Gastroesophageal sphincter (tissue), 4 donors: Measurements from ENCODE around the gene TRMT2A. TPM values are rescaled to one million over a fixed set of nuclear protein-coding genes. Genes with fewer than 3 reads are reported as not detected.
A peak's percentile ranks its signal among the peaks of the same experiment; 100 is the strongest.

Source experiments
- ATAC-seq: fragments of 150-250 bp; one replicate; pipeline ENCODE4 v1.9.1; 2016; ENCODE audit warnings: mild to moderate bottlenecking, moderate library complexity
- H3K27ac ChIP-seq, 4 donors: fragments of 200-600 bp; sonication (generic) in 3 of 4; 1 replicate in 3 of 4; 2 replicates in 1 of 4; pipeline ENCODE4 v1.5.1; 2016 to 2019
- H3K27me3 ChIP-seq: fragments of 200-600 bp; sonication (generic); one replicate; pipeline ENCODE4 v1.5.1; 2019
- H3K36me3 ChIP-seq, 2 donors: fragments of 200-600 bp; sonication (generic); one replicate each; pipeline ENCODE4 v1.5.1; 2019; ENCODE audit warnings: control low read depth in 1 of 2
- H3K4me1 ChIP-seq, 3 donors: fragments of 200-600 bp; sonication (generic); 1 replicate in 2 of 3; 2 replicates in 1 of 3; pipeline ENCODE4 v1.5.1; 2016 to 2019; ENCODE audit warnings: control low read depth in 2 of 3
- H3K4me3 ChIP-seq, 2 donors: fragments of 200-600 bp; sonication (generic); one replicate each; pipeline ENCODE4 v1.5.1; 2019; ENCODE audit warnings: mild to moderate bottlenecking in 1 of 2, moderate library complexity in 1 of 2
- H3K9me3 ChIP-seq, 3 donors: fragments of 200-600 bp; sonication (generic); one replicate each; pipeline ENCODE4 v1.5.1; 2017 to 2019; ENCODE audit warnings: control low read depth in 2 of 3
- CTCF ChIP-seq, 4 experiments: fragments of 200-600 bp in 2 of 4; fragments of 450-650 bp in 2 of 4; sonication (generic) in 1 of 4; IDR thresholded peaks; one replicate each; pipeline ENCODE4 v1.5.1; 2017 to 2019; ENCODE audit warnings: antibody characterized with exemption in 4 of 4, mild to moderate bottlenecking in 2 of 4, moderate library complexity in 2 of 4
- EP300 ChIP-seq: sonication (generic); formaldehyde crosslinking; IDR thresholded peaks from one replicate; pipeline ENCODE4 v1.6.1; 2017; ENCODE audit warnings: antibody characterized with exemption, mild to moderate bottlenecking
- POLR2A ChIP-seq, 2 donors: fragments of 450-650 bp; IDR thresholded peaks; one replicate each; pipeline ENCODE4 v1.6.1; 2017; ENCODE audit warnings: antibody characterized with exemption in 2 of 2, mild to moderate bottlenecking in 2 of 2, moderate library complexity in 1 of 2
- POLR2AphosphoS5 ChIP-seq: sonication (generic); formaldehyde crosslinking; IDR thresholded peaks from one replicate; pipeline ENCODE4 v1.6.1; 2017; ENCODE audit warnings: antibody characterized with exemption
- WGBS, 2 donors: methylation state at CpG; one replicate each; pipeline ENCODE4 v1.1.5; 2018; ENCODE audit warnings: low coverage in 1 of 2; 5-methylcytosine and 5-hydroxymethylcytosine counted together
- total RNA-seq, 4 donors: library from RNA; depleted of rRNA; stranded (reverse); fragments of >200 nt; gene quantifications; one replicate each; pipeline ENCODE4 v1.1.0, GENCODE V29; 2016

The TRMT2A gene
- total RNA-seq, 4 donors from 2014 or later: 24.1 to 57.0 (median 36.3) TPM

DNA sequence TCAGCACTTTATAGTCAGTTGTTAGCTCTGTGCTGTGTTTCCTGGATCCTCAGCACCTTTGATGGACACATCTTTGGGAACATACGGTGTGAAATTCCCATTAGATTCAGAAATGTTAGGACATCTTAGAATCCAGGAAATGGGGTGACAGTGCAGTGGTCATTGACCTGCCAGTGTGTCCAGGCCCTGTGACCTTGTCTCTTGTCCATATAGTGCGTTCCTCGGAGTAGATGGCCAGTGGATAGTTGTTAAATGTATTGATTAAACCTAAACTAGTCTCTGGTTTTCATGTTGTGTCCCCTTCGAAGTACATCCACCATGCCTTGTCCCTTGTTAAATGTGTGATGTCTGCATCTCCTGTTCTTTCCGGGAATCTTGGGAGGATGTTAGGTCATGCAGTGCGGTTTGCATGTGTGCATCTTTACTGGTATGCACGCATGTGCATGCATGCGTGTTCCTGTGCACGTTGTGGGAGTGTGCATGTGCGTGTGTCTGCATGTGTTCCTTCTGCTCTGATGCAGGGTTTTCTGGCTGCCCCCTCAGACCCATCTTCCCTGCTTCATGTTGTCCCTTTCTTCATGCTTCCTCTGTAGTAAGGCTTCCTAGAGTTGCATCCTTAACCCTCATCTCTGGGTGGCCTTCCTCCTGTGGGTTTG is 33.0 kb downstream of the TRMT2A start:
- TF ChIP-seq CTCF (IDR thresholded peaks at IDR 0.05) (no peak), EP300 (no peak), POLR2AphosphoS5 (no peak), POLR2A (IDR thresholded peaks at IDR 0.05) (no peak)
- H3K4me1 ChIP-seq: peaks cover 0 to 60% (median 40%) of the 10 kb centered on the region in 3 donors
- peak overlapping the region in 2 of 4 donors; percentile 19 to 93 for H3K27ac ChIP-seq

GRCh38 chr22:20083157-20083890 is 33.7 kb downstream of the TRMT2A start:
- H3K4me3 ChIP-seq: no peak overlapping the region
- no peaks in the 10 kb centered on the region for H3K9me3 ChIP-seq
- H3K27me3 ChIP-seq: no peaks in the 10 kb centered on the region
- ATAC-seq: no peak
- peak overlapping the region in 2 of 4 donors; percentile 40 to 93 for H3K27ac ChIP-seq
- H3K36me3 ChIP-seq: peaks cover 0 to 29% of the 10 kb centered on the region in 2 donors
- H3K4me1 ChIP-seq: peaks cover 0 to 62% (median 40%) of the 10 kb centered on the region in 3 donors
- WGBS, 2 donors: 73 to 77% methylated on average over 6 of the region's 10 CpGs
- TF ChIP-seq EP300 (no peak), POLR2A (IDR thresholded peaks at IDR 0.05) (no peak), POLR2AphosphoS5 (no peak)

More for the DNA sequence above, 33.0 kb downstream of the TRMT2A start:
- ATAC-seq: no peak
- H3K9me3 ChIP-seq: no peaks in the 10 kb centered on the region
- no peaks in the 10 kb centered on the region for H3K27me3 ChIP-seq
- no peak overlapping the region for H3K4me3 ChIP-seq
- WGBS, 2 donors: 68 to 70% methylated on average over 5 to 9 of the region's 10 CpGs
- peaks cover 0 to 36% of the 10 kb centered on the region in 2 donors for H3K36me3 ChIP-seq

GRCh38 chr22:20080776-20081654 is 36.0 kb downstream of the TRMT2A start:
- H3K4me1 ChIP-seq: peaks cover 0 to 61% (median 40%) of the 10 kb centered on the region in 3 donors
- peaks cover 0 to 6% of the 10 kb centered on the region in 2 donors for H3K36me3 ChIP-seq
- no peaks in the 10 kb centered on the region for H3K27me3 ChIP-seq
- no peak for TF ChIP-seq POLR2A (IDR thresholded peaks at IDR 0.05)
- no peak for TF ChIP-seq POLR2AphosphoS5
- no peak for TF ChIP-seq CTCF (IDR thresholded peaks at IDR 0.05)
- no peak for TF ChIP-seq EP300
- peak overlapping the region; percentile 59 to 98 (median 92) for H3K27ac ChIP-seq
- ATAC-seq: no peak
- H3K4me3 ChIP-seq: peak overlapping the region; percentile 64 to 74
- H3K9me3 ChIP-seq: no peaks in the 10 kb centered on the region
- WGBS, 2 donors: 0 to 8% methylated on average over 2 to 20 of the region's 27 CpGs

- Histone ChIP-seq H3K27me3 (no peaks in the 10 kb centered on the region), H3K27ac (peak overlapping the region; percentile 59 to 98 (median 92)), H3K4me1 (peaks cover 0 to 55% (median 40%) of the 10 kb centered on the region in 3 donors), H3K4me3 (peak overlapping the region; percentile 64 to 74), H3K36me3 (no peaks in the 10 kb centered on the region), H3K9me3 (no peaks in the 10 kb centered on the region)
- TF ChIP-seq POLR2A (IDR thresholded peaks at IDR 0.05) (no peak), POLR2AphosphoS5 (no peak), CTCF (IDR thresholded peaks at IDR 0.05) (no peak), EP300 (no peak)
- ATAC-seq: peak; percentile 76
- 0% methylated on average over 1 of the region's 34 CpGs; no CpG with 5 or more reads in 1 of the 2 donors for WGBS, 2 donors
Measured at GRCh38 chr22:20080445-20080775, 36.6 kb downstream of the TRMT2A start.
